HepG2 (cell line): ENCODE results near the gene FBXW12. TPM values are rescaled to one million over a fixed set of nuclear protein-coding genes. Genes with fewer than 3 reads are reported as not detected.

ENCODE experiments used
- ATAC-seq: fragments of 200-7000 bp; cut with Tn5 transposase; 3 replicates; pipeline ENCODE4 v1.9.1; 2020; ENCODE audit warnings: mild to moderate bottlenecking, moderate library complexity
- BruUV-seq: library from RNA; stranded (reverse); fragments of 400-500 nt; replicated peaks from 2 replicates; lab custom pipeline; 2021; lab: Mats Ljungman, UMichigan
- CTCF ChIA-PET: fragments of 300-600 bp; formaldehyde crosslinking; extraction: SDS; loops from one replicate; lab custom pipeline; 2021; ENCODE audit warnings: low total read pairs, inconsistent platforms, low intra/inter-chr PET ratio; lab: Yijun Ruan, JAX
- POLR2A ChIA-PET: fragments of 350-600 bp; sonication (Branson Sonifier 250); formaldehyde crosslinking; loops from one replicate; lab custom pipeline; 2020; ENCODE audit warnings: antibody characterized with exemption, inconsistent platforms; lab: Yijun Ruan, JAX
- DNase-seq: peaks from one replicate; pipeline ENCODE4 v3.0.0-alpha.2; 2015; ENCODE audit warnings: low spot score
- FAIRE-seq: peaks from 3 replicates; lab custom pipeline; 2011; peaks lifted over from hg19 to GRCh38; lab: Jason Lieb, UNC
- H2AFZ ChIP-seq: one replicate; pipeline ENCODE4 v1.6.1; 2011; ENCODE audit warnings: low read length, inconsistent platforms
- H3K27ac ChIP-seq: fragments of 300-600 bp; 3 replicates; pipeline ENCODE4 v1.8.0; 2011; ENCODE audit warnings: mixed run types, mild to moderate bottlenecking, mixed read lengths, low read length, inconsistent platforms; ENCODE audit not compliant: insufficient read depth; ENCODE audit errors: extremely low read length
- H3K27me3 ChIP-seq, 2 experiments: fragments of 200-600 bp in 1 of 2; 2 replicates in 1 of 2; 3 replicates in 1 of 2; pipeline versions ENCODE4 v1.6.0 to v1.8.0; 2011; ENCODE audit warnings: low read length in 2 of 2, mild to moderate bottlenecking in 2 of 2, moderate library complexity in 2 of 2, inconsistent platforms in 1 of 2; ENCODE audit not compliant: insufficient read depth in 2 of 2, control insufficient read depth in 1 of 2
- H3K36me3 ChIP-seq, 2 experiments: fragments of 200-600 bp in 1 of 2; replicated peaks in 1 of 2; 2 replicates in 1 of 2; 3 replicates in 1 of 2; pipeline versions ENCODE4 v1.5.1 to v1.8.0; 2011; ENCODE audit warnings: low read length in 2 of 2, inconsistent platforms in 1 of 2; ENCODE audit not compliant: insufficient read depth in 2 of 2, control insufficient read depth in 1 of 2
- H3K4me1 ChIP-seq: 2 replicates; pipeline ENCODE4 v1.5.1; 2012; ENCODE audit warnings: low read length, inconsistent platforms; ENCODE audit not compliant: insufficient read depth
- H3K4me2 ChIP-seq: 2 replicates; pipeline ENCODE4 v1.6.0; 2011; ENCODE audit warnings: low read depth, low read length, inconsistent platforms
- H3K4me3 ChIP-seq, 3 experiments: fragments of 200-600 bp in 1 of 3; sonication (generic), shearing (Covaris generic) in 1 of 3; replicated peaks in 1 of 3; 2 replicates each; pipeline ENCODE4 v1.5.1; 2011 to 2016; ENCODE audit warnings: low read length in 3 of 3, inconsistent platforms in 2 of 3, low read depth in 2 of 3, mild to moderate bottlenecking in 2 of 3, control low read depth in 1 of 3, mixed read lengths in 1 of 3; ENCODE audit not compliant: insufficient read depth in 1 of 3
- H3K79me2 ChIP-seq: one replicate; pipeline ENCODE4 v1.6.1; 2011; ENCODE audit warnings: low read length, inconsistent platforms; ENCODE audit not compliant: insufficient read depth
- H3K9ac ChIP-seq: 2 replicates; pipeline ENCODE4 v1.6.0; 2011; ENCODE audit warnings: mild to moderate bottlenecking, low read depth, low read length, inconsistent platforms; ENCODE audit not compliant: insufficient read depth
- H3K9me3 ChIP-seq: 2 replicates; pipeline ENCODE4 v1.5.1; 2012; ENCODE audit warnings: mild to moderate bottlenecking, low read length
- H4K20me1 ChIP-seq: 2 replicates; pipeline ENCODE4 v1.6.0; 2011; ENCODE audit warnings: inconsistent platforms, mild to moderate bottlenecking, low read length, moderate library complexity; ENCODE audit not compliant: insufficient read depth
- CBFB ChIP-seq: sonication (generic); formaldehyde crosslinking; IDR thresholded peaks from 2 replicates; pipeline ENCODE4 v1.4.0; 2020; ENCODE audit warnings: missing genetic modification reagents
- ESRRA ChIP-seq: sonication (generic); formaldehyde crosslinking; IDR thresholded peaks from 2 replicates; pipeline ENCODE4 v1.5.1; 2020; ENCODE audit warnings: mild to moderate bottlenecking, low read depth, missing genetic modification reagents
- KLF12 ChIP-seq: sonication (generic); formaldehyde crosslinking; IDR thresholded peaks from 2 replicates; pipeline ENCODE4 v1.4.0; 2020; ENCODE audit warnings: missing genetic modification reagents, borderline replicate concordance
- NR2F6 ChIP-seq, 2 experiments: IDR thresholded peaks; 2 replicates each; pipeline ENCODE4 v1.6.1; 2016; ENCODE audit warnings: antibody characterized with exemption in 1 of 2, mild to moderate bottlenecking in 1 of 2
- POLR2G ChIP-seq: fragments of 200-400 bp; formaldehyde crosslinking; IDR thresholded peaks from 2 replicates; pipeline ENCODE4 v1.6.1; 2018; ENCODE audit warnings: mild to moderate bottlenecking, low read depth, low read length, moderate library complexity
- REPIN1 ChIP-seq: sonication (generic); formaldehyde crosslinking; IDR thresholded peaks from 2 replicates; pipeline ENCODE4 v1.8.0; 2022; ENCODE audit warnings: missing genetic modification reagents, low read depth, mild to moderate bottlenecking, borderline replicate concordance
- SYNCRIP ChIP-seq: fragments of 200-400 bp; formaldehyde crosslinking; IDR thresholded peaks from 2 replicates; pipeline ENCODE4 v1.6.1; 2018; ENCODE audit warnings: mild to moderate bottlenecking, low read depth, low read length; ENCODE audit not compliant: insufficient read depth
- ZBTB1 ChIP-seq: sonication (generic); formaldehyde crosslinking; IDR thresholded peaks from 2 replicates; pipeline ENCODE4 v1.4.0; 2020; ENCODE audit warnings: missing genetic modification reagents, borderline replicate concordance
- ZNF207 ChIP-seq: fragments of 450-650 bp; IDR thresholded peaks from 2 replicates; pipeline ENCODE4 v1.6.1; 2016; ENCODE audit warnings: antibody characterized with exemption, borderline replicate concordance
- ZNF24 ChIP-seq: fragments of 450-650 bp; IDR thresholded peaks from 2 replicates; pipeline ENCODE4 v1.6.1; 2017; ENCODE audit warnings: antibody characterized with exemption, mild to moderate bottlenecking
- ZNF382 ChIP-seq: sonication (generic); formaldehyde crosslinking; IDR thresholded peaks from 2 replicates; pipeline ENCODE4 v1.5.0; 2020; ENCODE audit warnings: missing genetic modification reagents, mild to moderate bottlenecking, borderline replicate concordance
- ZNF44 ChIP-seq: sonication (generic); formaldehyde crosslinking; IDR thresholded peaks from 2 replicates; pipeline ENCODE4 v1.5.1; 2020; ENCODE audit warnings: mild to moderate bottlenecking, missing genetic modification reagents
- ZNF549 ChIP-seq: sonication (generic); formaldehyde crosslinking; IDR thresholded peaks from 2 replicates; pipeline ENCODE4 v1.5.0; 2020; ENCODE audit warnings: missing genetic modification reagents
- ZNF605 ChIP-seq: sonication (generic); formaldehyde crosslinking; IDR thresholded peaks from 2 replicates; pipeline ENCODE4 v1.8.0; 2022; ENCODE audit warnings: mild to moderate bottlenecking, missing genetic modification reagents
- ZNF629 ChIP-seq: sonication (generic); formaldehyde crosslinking; conservative IDR thresholded peaks from 2 replicates; pipeline ENCODE4 v1.5.0; 2020; ENCODE audit warnings: missing genetic modification reagents
- ZNF766 ChIP-seq: sonication (generic); formaldehyde crosslinking; IDR thresholded peaks from 2 replicates; pipeline ENCODE4 v1.5.0; 2020; ENCODE audit warnings: missing genetic modification reagents, borderline replicate concordance
- ZNF773 ChIP-seq: sonication (generic); formaldehyde crosslinking; IDR thresholded peaks from 2 replicates; pipeline ENCODE4 v1.4.0; 2020; ENCODE audit warnings: missing genetic modification reagents, borderline replicate concordance
- WGBS: methylation state at CpG from one replicate; pipeline ENCODE4 v1.1.6; 2017; ENCODE audit warnings: low lambda C conversion rate; 5-methylcytosine and 5-hydroxymethylcytosine counted together
- in situ Hi-C: cut with HindIII; loops from 2 replicates; pipeline ENCODE4 v1.10.0; 2017; ENCODE audit warnings: low pct_unique_long_range_greater_than_20kb; ENCODE audit not compliant: extremely low pct_ligation_motif_present
- intact Hi-C: fragments of 100-400 bp; cut with micrococcal nuclease; formaldehyde crosslinking; loops from one replicate; pipeline ENCODE4 v1.10.0; 2022; ENCODE audit not compliant: unreplicated experiment
- polyA plus RNA-seq, 8 experiments: library from polyadenylated mRNA; depleted of rRNA in 3 of 8; stranded (reverse) in 7 of 8; unstranded in 1 of 8; fragments of >200 nt; fragmentation: Illumina TruSeq in 4 of 8; extraction: Trizol in 4 of 8; gene quantifications; 2 replicates each; pipeline versions ENCODE4 v1.2.1 to v1.2.3, GENCODE V29; 2011 to 2016; ENCODE audit warnings: low read depth in 4 of 8, missing spikeins in 1 of 8, mixed read lengths in 1 of 8; ENCODE audit not compliant: insufficient read depth in 1 of 8
- total RNA-seq, 5 experiments: library from RNA; depleted of rRNA; stranded (reverse); fragments of >200 nt; fragmentation: Illumina TruSeq; extraction: Trizol; gene quantifications; 2 replicates each; pipeline ENCODE4 v1.2.3, GENCODE V29; 2016; ENCODE audit warnings: low read depth in 1 of 5
- TF ChIP-seq, protein P1 (sequence below): sonication (generic); formaldehyde crosslinking; IDR thresholded peaks from 2 replicates; pipeline ENCODE4 v1.4.0; 2020; ENCODE audit warnings: missing genetic modification reagents, borderline replicate concordance
- TF ChIP-seq, protein P2 (sequence below): sonication (generic); formaldehyde crosslinking; IDR thresholded peaks from 2 replicates; pipeline ENCODE4 v1.4.0; 2020; ENCODE audit warnings: missing genetic modification reagents, borderline replicate concordance
- TF ChIP-seq, protein P3 (sequence below): sonication (generic); formaldehyde crosslinking; IDR thresholded peaks from 2 replicates; pipeline ENCODE4 v1.8.0; 2023; ENCODE audit warnings: mild to moderate bottlenecking, missing genetic modification reagents

Gene FBXW12
- total and polyA plus RNA-seq, 2 of the 13 experiments (the other 11 are each of a cell fraction or from before 2014, with no cell fraction given) = not detected

DNA sequence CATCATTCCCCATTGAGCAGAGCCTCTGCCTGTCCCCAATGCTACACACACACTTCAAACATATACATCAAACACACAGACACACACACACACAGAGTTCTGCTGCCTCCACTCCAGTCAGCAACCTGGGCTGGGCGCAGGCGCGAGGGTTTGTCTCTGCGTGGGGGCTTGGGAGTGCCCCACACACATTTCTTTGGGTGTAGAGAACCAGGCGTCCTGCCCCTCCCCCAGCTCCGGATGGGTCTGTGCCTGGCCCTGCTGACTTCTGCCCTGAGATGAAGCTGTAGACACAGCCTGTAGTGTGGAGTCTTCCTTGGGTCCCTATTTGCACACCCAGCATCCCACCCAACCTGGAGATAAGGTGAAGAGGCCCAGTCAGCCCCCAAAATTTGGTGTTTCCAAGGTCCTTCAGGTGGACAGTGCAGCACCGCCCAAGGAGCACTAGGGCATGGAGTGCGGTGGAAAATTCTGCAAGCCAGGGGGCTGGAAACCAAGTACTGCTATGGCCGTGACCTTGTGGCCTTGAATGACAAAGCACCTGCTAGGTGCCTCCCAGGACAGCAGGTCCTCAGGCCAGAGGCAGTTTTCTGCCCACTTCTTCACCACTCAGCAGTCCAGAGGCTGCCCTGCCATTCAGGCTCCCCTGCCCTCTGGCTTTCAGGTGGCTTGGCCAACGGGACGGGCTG, 26.8 kb downstream of the FBXW12 start:
- H3K4me2 ChIP-seq = no peak overlapping the region
- in situ Hi-C loops (no loop called here), intact Hi-C loops (no loop called here)
- no TSS peak for BruUV-seq
- no peaks in the 10 kb centered on the region for H3K9me3 ChIP-seq
- peaks cover 4% of the 10 kb centered on the region; the same call in 1 of the 2 replicates for H4K20me1 ChIP-seq
- ATAC-seq (peak; percentile 30), FAIRE-seq (no peak), DNase-seq (no peak)
- H3K27ac ChIP-seq = no peak overlapping the region
- no peak overlapping the region for H2AFZ ChIP-seq
- no peaks in the 10 kb centered on the region for H3K27me3 ChIP-seq
- H3K4me3 ChIP-seq = no peak overlapping the region
- 40% methylated on average over 1 of the region's 11 CpGs for WGBS
- no peaks in the 10 kb centered on the region for H3K79me2 ChIP-seq
- POLR2A ChIA-PET = interaction anchor here (0.7 to 4.0 kb wide), 6 partner anchors 20 to 41 kb away, joined by 3 to 71 read pairs (median 20); partner anchors contain the start of genes CCDC51, PLXNB1 and TMA7
- H3K9ac ChIP-seq = no peak overlapping the region
- CTCF ChIA-PET = interaction anchor here (4.8 kb wide), 1 partner anchor 36 kb away, joined by 117 read pairs; no protein-coding TSS in a partner anchor
- peaks cover 17% of the 10 kb centered on the region for H3K4me1 ChIP-seq
- peaks cover 5 to 6% of the 10 kb centered on the region in 2 experiments; a peak in 4 of 5 replicates for H3K36me3 ChIP-seq
- TF ChIP-seq KLF12 (CRISPR knock-in tag) = no peak
- no peak for TF ChIP-seq CBFB (CRISPR knock-in tag)
- TF ChIP-seq ZNF207 = no peak
- TF ChIP-seq ESRRA (CRISPR knock-in tag) = no peak
- TF ChIP-seq POLR2G = peak; percentile 54
- TF ChIP-seq ZNF773 (CRISPR knock-in tag) = no peak
- TF ChIP-seq ZBTB1 (CRISPR knock-in tag) = no peak
- no peak for TF ChIP-seq SYNCRIP
- no peak for TF ChIP-seq ZNF44
- no peak for TF ChIP-seq REPIN1 (CRISPR knock-in tag)
- TF ChIP-seq, protein P1, sequence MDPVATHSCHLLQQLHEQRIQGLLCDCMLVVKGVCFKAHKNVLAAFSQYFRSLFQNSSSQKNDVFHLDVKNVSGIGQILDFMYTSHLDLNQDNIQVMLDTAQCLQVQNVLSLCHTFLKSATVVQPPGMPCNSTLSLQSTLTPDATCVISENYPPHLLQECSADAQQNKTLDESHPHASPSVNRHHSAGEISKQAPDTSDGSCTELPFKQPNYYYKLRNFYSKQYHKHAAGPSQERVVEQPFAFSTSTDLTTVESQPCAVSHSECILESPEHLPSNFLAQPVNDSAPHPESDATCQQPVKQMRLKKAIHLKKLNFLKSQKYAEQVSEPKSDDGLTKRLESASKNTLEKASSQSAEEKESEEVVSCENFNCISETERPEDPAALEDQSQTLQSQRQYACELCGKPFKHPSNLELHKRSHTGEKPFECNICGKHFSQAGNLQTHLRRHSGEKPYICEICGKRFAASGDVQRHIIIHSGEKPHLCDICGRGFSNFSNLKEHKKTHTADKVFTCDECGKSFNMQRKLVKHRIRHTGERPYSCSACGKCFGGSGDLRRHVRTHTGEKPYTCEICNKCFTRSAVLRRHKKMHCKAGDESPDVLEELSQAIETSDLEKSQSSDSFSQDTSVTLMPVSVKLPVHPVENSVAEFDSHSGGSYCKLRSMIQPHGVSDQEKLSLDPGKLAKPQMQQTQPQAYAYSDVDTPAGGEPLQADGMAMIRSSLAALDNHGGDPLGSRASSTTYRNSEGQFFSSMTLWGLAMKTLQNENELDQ = no peak
- TF ChIP-seq ZNF629 (CRISPR knock-in tag) = no peak
- peak; percentile 23; the same call in 1 of the 2 replicates for TF ChIP-seq ZNF605 (CRISPR knock-in tag)
- TF ChIP-seq ZNF766 (CRISPR knock-in tag) = no peak
- no peak for TF ChIP-seq ZNF382 (CRISPR knock-in tag)
- peak; percentile 70 for TF ChIP-seq NR2F6 (IDR thresholded peaks at IDR 0.05)
- TF ChIP-seq NR2F6 (CRISPR knock-in tag; IDR thresholded peaks at IDR 0.05) = peak; percentile 69
- TF ChIP-seq, protein P2, sequence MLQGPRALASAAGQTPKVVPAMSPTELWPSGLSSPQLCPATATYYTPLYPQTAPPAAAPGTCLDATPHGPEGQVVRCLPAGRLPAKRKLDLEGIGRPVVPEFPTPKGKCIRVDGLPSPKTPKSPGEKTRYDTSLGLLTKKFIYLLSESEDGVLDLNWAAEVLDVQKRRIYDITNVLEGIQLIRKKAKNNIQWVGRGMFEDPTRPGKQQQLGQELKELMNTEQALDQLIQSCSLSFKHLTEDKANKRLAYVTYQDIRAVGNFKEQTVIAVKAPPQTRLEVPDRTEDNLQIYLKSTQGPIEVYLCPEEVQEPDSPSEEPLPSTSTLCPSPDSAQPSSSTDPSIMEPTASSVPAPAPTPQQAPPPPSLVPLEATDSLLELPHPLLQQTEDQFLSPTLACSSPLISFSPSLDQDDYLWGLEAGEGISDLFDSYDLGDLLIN (CRISPR knock-in tag) = no peak
- TF ChIP-seq, protein P3, sequence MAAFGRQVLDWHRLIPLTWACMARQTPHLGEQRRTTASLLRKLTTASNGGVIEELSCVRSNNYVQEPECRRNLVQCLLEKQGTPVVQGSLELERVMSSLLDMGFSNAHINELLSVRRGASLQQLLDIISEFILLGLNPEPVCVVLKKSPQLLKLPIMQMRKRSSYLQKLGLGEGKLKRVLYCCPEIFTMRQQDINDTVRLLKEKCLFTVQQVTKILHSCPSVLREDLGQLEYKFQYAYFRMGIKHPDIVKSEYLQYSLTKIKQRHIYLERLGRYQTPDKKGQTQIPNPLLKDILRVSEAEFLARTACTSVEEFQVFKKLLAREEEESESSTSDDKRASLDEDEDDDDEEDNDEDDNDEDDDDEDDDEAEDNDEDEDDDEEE (CRISPR knock-in tag) = no peak
- no peak for TF ChIP-seq ZNF24
- no peak for TF ChIP-seq ZNF549
